NCI-H774 (cell line): ENCODE data around the gene RABGGTA.
A peak's percentile ranks its signal among the peaks of the same experiment; 100 is the strongest.
"Not testable (repeated sequence)": the region's sequence is repeated elsewhere in the genome, so short reads cannot be mapped to it uniquely, and the experiment has no call there.

Source experiments
- DNase-seq: peaks from one replicate; lab custom pipeline; 2025; lab: John Stamatoyannopoulos, UW

Gene RABGGTA

DNA sequence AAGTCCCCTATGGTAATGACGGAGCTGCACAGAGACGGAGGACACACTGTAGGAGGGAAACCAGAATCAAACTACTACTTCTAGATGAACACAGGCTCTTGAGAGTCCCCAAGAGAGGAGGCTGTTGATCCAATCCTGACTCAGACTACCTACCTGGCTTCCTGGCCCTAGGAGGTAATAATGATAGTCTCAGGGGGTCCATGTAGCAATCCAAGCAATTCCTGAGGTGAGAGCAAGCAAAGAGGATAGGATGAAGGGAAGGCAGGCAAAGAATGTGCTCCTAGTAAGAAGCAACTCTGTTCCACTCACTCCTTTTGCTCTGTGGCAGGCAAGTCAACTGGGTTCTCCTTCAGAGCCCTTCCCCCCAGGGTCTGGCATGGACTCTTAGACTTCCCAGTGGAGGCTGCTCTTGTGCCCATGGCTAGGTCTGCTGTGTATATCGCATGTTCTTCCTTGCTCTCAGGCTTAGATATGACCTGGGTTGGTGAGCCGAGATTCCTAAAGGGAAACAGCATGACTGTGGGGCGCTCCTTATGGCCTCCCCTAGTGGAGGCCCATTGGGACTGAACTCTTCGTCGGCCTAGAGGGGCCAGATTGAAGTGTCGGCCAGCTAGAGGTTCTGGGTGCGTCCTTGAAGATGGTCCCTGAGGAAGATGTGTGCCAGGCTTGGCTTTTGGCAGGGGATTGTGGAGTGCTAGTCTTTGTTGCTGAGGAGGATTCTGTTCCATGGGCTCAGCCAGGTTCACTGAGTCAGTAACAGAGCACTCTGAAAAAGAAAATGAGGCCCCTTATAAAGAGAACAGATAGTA, 31.1 kb downstream of the RABGGTA start:
- no peak for DNase-seq

DNA sequence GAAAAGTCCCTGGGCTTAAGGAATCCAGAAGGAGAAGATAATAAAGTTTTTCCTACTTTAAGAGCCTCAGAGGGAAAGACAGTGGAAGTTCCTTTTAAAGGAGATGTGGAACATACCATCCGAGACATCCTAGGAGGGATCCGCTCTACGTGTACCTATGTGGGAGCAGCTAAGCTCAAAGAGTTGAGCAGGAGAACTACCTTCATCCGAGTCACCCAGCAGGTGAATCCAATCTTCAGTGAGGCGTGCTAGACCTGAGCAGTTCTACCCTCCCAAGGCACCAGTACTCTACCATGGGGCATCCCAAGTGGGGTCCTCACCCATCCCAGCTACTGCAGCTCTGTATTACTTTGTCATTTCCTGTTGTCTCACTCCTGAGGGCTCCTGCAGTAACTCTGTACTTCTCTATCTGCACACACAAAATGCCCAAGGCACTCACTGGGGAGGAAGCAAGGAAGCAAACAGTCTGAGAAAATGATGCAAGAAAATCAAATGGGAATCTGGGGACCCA, 32.8 kb downstream of the RABGGTA start:
- no peak for DNase-seq

DNA sequence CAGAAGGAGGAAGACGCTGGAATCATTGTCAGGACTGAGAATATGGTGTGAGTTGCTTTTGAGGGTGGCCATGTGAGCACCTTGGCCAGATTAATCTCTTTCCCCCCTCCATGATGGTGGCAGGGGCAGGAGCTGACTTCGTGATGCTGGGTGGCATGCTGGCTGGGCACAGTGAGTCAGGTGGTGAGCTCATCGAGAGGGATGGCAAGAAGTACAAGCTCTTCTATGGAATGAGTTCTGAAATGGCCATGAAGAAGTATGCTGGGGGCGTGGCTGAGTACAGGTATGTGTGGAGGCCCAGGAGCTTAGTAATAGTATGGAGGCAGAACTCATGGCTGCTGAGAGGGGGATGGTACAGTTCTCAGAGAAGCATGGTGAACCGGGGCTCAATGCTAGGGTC, 33.3 kb downstream of the RABGGTA start:
- no peak for DNase-seq

DNA sequence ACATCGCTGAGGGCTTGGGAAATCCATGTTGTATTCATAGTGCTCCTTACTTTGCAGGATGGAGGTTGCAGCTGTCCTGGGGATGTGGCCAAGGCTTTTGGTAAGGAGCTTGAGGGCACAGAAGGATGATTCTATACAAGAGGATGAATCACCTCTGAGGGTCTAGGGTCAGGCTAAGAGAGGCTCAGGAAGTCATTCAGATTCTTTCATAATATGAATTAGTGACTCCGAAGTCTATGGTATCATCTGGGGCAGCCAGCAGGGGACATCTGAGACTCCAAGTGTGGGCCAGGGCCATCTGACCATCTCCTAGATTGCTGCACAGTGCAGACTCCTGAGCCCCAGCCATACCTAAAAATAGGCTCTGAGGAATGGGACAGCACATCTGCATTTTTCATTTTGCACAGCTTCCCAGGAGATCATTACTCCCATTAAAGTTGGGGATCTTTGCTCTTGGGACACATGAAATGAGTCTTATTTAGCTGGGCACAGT, 33.9 kb downstream of the RABGGTA start:
- no peak for DNase-seq

DNA sequence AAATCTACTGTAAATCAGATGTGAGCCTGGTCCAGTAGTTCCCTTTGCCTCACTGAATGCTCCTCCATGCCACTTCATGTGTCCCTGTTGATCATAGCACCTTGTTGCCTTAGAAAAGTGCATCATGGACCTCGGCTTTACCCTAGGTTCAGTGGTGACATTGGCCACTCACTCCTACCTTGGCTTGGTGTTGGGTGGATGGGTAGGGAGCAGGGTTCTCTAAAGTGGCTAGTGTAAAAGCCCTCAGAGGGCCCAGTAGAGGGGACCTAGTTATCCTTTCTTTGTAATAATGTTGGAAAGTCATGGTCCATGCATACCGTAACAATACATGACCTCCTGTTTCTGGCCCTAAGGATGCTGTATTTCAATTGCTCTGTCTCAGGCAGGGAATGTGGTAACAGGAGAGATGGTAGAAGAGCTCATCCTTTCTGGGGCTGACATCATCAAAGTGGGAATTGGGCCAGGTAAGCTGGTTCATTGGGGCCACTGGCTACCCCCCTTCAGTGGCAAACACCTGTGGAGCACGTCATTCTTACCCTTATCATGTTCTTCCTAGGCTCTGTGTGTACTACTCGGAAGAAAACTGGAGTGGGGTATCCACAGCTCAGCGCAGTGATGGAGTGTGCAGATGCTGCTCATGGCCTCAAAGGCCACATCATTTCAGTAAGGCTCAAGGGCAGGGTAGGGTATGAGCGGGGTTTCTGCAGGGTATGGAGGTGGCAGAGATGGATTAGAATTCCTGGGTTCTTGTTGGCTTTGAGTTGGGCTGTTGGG, 34.5 kb downstream of the RABGGTA start:
- no peak for DNase-seq

DNA sequence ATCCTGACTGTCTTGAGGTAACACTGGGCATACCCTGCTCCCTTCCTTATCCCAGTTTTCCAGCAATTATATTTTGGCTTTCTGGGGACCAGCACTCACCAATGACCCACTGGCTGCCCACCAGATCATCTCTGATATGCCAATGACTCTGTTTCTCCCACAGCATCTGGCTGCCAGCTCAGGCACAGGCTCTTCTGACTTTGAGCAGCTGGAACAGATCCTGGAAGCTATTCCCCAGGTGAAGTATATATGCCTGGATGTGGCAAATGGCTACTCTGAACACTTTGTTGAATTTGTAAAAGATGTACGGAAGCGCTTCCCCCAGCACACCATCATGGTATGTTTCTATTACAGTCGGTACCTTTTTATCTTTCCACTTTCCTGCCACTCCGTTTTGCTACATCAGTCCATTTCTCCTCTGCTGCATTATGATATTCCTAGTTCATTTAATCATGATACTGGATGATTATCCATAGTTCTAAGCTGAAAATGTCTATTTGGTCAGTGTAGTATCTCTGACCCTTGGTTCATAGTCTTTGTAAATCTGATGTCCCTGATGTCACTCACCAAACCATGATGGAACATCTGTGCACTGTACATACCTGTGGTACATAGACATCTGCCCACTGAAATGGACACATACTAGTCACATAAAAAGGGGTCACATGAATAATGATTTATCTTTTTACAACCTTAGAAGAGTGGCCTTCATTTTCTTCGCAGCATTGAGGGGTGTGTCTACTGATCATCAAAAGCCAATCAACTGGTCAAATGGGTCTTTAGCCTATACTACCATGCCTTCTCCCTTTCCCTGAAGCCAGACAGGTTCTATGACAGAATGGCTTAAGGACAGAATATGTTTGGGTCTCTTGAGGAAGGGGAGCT, 35.4 kb downstream of the RABGGTA start:
- no peak for DNase-seq

DNA sequence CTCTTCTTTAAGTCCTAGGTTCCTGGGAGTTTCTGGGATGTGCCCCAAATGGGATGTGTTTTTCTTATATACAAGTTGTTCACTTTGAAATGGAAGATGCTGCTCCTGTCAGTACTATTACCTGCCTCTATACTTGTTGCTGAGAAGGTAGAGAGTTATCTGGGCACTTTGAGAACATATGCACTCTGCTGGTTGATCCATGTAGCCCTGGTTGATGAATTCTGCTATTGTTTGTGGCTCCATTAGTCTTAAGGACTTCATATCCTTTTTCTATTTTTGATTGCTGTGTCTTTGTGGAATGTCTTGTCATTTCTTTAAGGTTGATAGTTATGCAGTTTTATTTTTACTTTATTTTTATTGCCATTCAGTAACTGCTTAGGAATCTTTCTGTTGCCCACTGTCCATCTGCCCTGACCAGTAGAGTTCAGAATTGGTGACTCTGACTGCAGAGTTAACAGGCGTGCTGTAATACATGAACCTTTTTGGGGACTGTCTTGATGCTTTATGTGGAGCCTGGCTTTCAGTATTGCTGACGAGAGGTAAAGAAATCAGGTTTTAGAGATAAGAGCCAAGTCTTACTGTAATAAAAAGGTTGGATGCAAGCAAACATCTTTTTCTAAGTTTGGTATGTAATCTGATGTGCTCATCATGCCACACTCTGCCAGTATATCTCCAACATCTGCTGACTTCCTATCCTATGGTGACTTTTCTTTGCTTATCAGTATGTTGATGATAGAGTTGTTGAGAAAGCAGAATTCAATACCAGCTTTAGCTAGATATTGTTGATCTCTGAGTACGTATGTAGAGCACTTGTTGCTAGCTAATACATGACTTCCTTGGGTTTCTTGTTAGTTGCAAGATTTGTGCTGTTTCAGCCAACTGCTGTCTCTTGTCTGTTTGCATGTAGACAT, 37.0 kb downstream of the RABGGTA start:
- DNase-seq: no peak

DNA sequence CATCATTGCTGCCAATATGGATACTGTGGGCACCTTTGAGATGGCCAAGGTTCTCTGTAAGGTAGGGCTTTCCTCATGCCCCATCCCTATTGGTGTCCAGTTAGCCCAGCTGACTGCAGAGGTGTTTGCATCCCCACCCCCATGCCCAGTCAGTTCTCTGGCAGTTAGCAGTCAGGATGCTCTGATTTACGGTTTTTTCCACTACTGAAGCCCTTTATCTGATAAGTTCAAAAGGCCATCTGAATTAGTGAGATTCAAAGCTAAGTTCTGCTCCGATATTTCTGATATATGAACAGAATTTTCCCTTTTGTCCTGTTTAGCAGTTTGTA, 37.9 kb downstream of the RABGGTA start:
- DNase-seq: no peak

DNA sequence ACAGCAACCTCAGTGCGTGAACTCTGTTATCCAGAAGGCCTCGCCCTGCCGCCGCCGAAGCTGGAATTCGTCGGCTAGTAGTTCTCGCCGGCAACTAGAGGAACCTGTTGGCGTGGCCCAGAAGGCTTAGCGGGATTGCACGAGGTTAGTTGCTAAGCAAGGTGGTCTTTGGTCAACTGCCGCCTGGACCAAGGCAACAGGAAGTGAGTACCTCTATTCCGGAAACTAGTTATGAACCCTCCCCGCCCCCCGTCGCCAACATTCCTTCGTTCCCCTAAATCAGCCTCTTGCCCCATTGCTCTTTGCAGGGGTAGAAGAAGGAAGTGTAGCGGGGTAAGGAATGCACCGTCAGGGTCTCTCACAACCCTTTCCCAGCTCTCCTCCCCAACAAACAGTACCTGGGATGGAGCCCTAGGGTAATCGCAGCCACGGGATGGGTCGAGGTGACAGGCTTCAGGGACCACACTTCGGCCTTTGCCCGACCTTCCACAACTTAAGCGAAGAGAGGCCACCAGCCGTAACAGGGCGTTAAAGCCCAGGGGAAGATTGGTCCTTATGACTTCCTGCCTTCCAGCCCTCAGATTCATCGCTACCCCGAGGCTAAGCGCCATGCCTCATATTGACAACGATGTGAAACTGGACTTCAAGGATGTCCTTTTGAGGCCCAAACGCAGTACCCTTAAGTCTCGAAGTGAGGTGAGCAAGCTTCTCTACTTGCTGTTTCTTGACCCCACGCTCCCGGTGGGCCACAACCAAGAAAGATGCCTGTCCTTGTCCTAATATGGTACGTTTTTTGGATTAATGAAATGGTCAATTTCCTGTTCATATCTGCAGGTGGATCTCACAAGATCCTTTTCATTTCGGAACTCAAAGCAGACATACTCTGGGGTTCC, 38.5 kb downstream of the RABGGTA start, which contains the start of gene GMPR2:
GMPR2 (plus strand) TSS at position 285 of the 893 bp plus-strand sequence; CDS start at position 610, 325 bp downstream.
- DNase-seq: peak; percentile 75

DNA sequence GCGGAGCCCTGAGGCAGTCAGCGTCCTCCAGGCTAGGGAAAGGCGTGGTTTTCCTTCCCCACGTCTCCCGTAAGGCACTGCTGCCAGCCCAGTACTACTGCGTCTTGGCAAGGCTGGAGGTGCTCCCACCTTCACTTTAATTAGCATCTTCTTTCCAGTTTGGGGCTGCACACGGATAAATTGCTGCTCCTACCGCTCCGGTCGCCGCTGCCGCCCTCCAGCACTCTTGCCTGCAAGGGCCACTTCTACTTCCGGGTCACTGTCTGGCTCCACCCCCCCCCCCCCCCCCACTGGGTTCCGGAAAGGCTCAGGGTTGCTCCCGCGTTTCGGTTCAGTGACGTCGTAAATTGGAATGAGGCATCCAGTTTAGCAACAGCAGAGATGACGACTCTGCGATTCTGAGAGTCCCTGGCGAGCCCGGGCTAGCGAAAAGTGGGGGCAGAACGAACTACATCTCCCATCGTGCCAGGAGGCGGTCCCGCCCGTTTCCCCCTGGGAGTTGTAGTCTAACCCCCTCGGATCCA, 39.2 kb downstream of the RABGGTA start, which contains the start of gene NEDD8:
NEDD8 (minus strand) TSS at position 247 of the 524 bp plus-strand sequence; CDS start at position 147, 100 bp downstream.
- DNase-seq: peak; percentile 75

DNA sequence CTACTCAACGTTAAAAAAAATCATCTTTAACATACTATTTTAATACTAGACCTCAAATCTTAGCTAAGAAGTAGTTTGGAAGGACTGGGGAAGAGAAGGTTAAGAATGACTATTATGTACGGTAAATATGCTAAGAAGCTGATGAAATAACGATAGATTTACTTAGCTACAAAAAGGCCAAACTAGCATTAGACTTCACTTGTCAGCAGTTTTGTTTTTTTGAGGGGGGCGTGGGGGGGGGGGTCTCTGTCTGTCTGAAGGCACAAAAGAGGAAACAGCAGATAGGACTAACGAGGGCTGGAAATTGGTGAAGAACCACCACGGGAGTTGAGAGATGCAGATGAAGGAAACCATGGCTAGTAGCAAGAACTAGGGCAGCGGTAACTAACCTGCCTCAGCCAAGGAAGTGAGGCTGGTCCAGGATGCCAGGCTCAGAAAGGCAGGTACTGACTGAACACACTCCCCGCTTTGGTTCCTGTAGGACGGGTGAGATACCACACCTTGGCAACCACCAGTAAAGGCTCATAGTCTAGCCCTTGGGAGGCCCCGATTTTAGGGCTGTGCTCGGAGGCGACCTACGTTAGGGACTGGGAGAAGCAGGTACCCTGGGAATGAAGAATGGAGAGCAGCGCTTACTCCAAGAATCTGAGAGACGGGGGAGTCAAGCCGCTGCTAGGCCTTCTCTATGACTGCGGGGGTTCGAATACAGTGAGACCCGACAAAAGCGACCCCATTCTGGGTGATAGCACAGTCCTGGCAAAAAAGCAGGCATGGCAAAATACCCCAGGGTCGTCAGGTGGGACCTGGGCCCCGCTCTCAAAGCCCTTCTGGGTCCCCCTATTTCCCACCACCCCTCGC, 39.9 kb downstream of the RABGGTA start:
- DNase-seq: no peak

DNA sequence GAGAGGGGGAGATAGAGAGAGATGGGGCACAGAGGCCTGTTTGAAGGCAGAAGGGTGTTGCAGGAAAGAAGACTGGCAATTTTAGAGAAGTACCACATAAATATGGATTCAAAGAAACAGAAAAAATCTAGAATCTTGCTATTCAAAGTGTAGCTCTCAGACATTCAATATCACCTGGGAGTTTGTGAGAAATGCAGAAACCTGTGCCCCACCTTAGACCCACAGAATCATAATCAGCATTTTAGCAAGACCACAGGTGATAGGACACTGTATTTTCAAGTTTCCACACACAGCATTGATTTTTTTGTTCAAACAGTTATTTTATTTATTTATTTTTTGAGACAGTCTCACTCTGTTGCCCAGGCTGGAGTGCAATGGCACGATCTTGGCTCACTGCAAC, 42.5 kb downstream of the RABGGTA start:
- no peak for DNase-seq

DNA sequence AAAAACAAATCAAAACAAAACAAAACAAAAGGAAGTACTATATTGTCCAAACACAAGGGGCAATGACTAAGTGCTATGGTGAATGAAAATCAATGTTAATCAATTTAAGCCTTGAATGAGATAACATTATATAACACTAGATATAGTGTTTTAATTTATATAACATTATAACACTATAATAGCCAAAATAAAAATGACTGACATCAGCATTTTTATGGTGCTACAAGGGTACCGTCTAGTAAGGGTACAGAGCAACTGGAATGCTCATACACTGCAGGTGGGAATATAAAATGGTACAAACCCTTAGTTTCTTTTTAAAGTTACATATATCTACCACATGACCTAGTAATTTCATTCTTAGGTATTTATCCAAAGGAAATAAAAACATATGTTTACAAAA, 44.9 kb downstream of the RABGGTA start:
- DNase-seq: no peak

DNA sequence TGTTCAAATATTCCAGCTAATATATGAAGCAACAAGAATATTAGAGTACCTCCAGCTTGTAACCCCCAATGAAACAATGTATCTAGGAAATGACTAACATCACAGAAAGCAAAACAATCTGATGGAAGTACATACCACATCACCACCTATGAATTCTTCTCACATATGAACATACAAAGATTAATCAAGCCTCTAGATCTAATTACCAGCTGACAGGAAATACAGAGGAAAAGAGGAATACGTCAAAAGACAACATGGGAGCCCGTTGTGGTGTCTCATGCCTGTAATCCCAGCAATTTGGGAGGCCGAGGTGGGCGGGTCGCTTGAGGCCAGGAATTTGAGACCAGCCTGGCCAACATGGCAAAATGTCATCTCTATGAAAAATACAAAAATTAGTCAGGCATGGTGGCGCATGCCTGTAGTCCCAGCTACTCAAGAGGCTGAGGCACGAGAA, 46.8 kb downstream of the RABGGTA start:
- DNase-seq: no peak

DNA sequence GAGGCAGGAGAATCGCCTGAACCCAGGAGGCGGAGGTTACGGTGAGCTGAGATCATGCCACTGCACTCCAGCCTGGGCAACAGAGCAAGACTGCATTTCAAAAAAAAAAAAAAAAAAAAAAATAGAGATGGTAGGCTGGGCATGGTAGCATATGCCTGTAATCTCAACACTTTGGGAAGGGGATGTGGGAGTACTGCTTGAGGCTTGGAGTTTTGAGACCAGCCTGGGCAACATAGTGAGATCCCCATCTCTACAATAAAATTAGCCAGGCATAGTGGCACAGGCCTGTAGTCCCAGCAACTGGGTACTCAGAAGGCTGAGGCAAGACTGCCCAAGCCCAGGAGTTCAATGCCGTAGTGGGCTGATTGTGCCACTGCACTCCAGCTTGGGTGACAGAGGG, 48.4 kb downstream of the RABGGTA start:
- not testable (repeated sequence) for DNase-seq

DNA sequence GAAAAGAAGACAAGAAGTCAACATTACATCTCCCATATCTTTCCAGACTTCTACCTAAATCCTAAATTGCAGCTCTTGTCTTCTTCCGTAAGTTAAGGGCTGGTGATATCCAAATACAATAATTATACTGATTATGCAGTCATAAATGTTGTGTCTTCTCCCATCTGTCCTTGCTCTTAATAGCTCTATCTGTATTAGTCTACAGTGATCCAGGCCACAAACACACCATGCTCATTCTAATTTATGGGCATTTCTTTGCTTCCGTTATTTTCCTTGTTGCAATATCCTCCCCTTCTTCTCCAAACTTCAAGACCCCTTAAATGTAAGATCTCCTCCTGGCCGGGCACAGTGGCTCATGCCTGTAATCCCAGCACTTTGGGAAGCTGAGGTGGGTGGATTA, 51.9 kb downstream of the RABGGTA start:
- DNase-seq: no peak

DNA sequence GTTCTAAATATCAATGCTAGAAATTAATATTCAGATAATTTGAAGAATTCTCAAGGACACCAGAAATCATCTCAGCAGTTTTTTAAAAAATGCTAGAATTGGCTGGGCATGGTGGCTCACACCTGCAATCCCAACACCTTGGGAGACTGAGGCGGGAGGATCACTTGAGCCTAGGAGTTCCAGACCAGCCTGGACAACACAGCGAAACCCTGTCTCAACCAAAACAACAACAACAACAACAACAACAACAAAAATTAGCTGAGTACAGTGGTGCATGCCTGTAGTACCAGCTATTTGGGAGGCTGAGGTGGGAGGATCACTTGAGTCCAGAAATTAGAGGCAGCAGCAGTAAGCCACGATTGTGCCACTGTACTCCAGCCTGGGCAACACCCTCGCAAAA, 52.3 kb downstream of the RABGGTA start:
- no peak for DNase-seq

DNA sequence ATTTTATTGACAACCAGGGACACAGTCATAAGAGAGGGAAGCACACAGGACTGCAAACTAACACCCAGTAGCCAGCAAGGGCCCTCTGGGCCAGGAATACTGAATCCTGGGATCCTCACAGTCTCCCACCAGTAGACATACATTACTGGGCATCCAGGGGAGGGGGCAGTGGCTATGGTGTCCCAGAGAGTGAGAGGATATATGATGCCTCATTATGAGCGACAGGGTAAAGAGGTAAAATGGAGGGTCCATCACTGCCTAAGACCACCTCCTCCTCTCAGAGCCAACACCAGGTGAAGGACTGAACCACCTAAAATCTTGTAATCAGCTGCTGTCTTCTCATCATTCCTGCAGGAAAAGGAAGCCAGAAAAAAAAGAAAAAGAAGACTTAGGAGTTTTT, 54.5 kb downstream of the RABGGTA start:
- not testable (repeated sequence) for DNase-seq

DNA sequence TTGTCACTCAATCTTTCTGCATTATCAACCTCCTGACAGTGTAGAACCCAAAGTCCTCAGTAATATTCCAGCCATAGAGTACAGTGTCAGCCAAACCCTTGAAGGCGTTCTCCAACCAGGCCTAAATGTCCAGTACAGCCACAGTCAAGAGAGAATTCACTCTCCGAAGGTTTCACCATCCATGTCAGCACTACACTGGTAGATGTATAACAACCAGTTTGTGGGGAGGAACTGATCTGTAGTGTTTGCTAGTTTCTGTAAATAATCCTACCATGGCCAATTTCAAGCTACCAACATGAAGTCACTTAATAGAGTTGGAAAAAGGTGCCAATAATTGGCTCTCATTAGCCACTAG, 55.1 kb downstream of the RABGGTA start:
- no peak for DNase-seq
